Neuronal stem cell (in vitro differentiated cells): ENCODE measurements around the gene TRIM38.

Experiments used
- DNase-seq: peaks from one replicate; pipeline ENCODE4 v3.0.0-alpha.2; 2013; ENCODE audit warnings: low spot score
- H2AFZ ChIP-seq: one replicate; pipeline ENCODE4 v1.6.1; 2013; ENCODE audit warnings: mild to moderate bottlenecking, low read length, inconsistent platforms
- H2AK5ac ChIP-seq: 2 replicates; pipeline ENCODE4 v1.6.1; 2013; ENCODE audit warnings: low read depth, mild to moderate bottlenecking, inconsistent platforms, low read length, moderate library complexity, mixed read lengths
- H2BK120ac ChIP-seq: 2 replicates; pipeline ENCODE4 v1.6.1; 2013; ENCODE audit warnings: low read depth, mild to moderate bottlenecking, inconsistent platforms, low read length, moderate library complexity, mixed read lengths
- H2BK12ac ChIP-seq: one replicate; pipeline ENCODE4 v1.6.1; 2013; ENCODE audit warnings: low read length, inconsistent platforms
- H2BK15ac ChIP-seq: 2 replicates; pipeline ENCODE4 v1.6.1; 2013; ENCODE audit warnings: mild to moderate bottlenecking, low read length, inconsistent platforms, mixed read lengths
- H2BK5ac ChIP-seq: one replicate; pipeline ENCODE4 v1.6.1; 2013; ENCODE audit warnings: inconsistent platforms, mild to moderate bottlenecking, low read length, moderate library complexity
- H3K14ac ChIP-seq: one replicate; pipeline ENCODE4 v1.6.1; 2013; ENCODE audit warnings: low read length, inconsistent platforms
- H3K18ac ChIP-seq: 2 replicates; pipeline ENCODE4 v1.6.1; 2013; ENCODE audit warnings: low read length, inconsistent platforms
- H3K23ac ChIP-seq: 2 replicates; pipeline ENCODE4 v1.6.1; 2013; ENCODE audit warnings: low read depth, mild to moderate bottlenecking, mixed read lengths, low read length, inconsistent platforms; ENCODE audit not compliant: poor library complexity
- H3K27ac ChIP-seq: replicated peaks from 3 replicates; pipeline ENCODE4 v1.5.1; 2013; ENCODE audit warnings: low read length, inconsistent platforms
- H3K27me3 ChIP-seq, 3 experiments: 2 replicates each; pipeline ENCODE4 v1.6.1; 2013; ENCODE audit warnings: low read length in 3 of 3, mild to moderate bottlenecking in 2 of 3, inconsistent platforms in 1 of 3, low read depth in 1 of 3, mixed read lengths in 1 of 3, moderate library complexity in 1 of 3; ENCODE audit not compliant: control insufficient read depth in 3 of 3, insufficient read depth in 3 of 3
- H3K36me3 ChIP-seq, 2 donors: replicated peaks in 1 of 2; 2 replicates each; pipeline ENCODE4 v1.6.1; 2013; ENCODE audit warnings: low read length in 2 of 2; ENCODE audit not compliant: control insufficient read depth in 2 of 2, insufficient read depth in 2 of 2
- H3K4ac ChIP-seq: 2 replicates; pipeline ENCODE4 v1.6.1; 2013; ENCODE audit warnings: inconsistent platforms, mild to moderate bottlenecking, low read length, moderate library complexity
- H3K4me1 ChIP-seq, 2 donors: 1 replicate in 1 of 2; 2 replicates in 1 of 2; pipeline ENCODE4 v1.6.1; 2013; ENCODE audit warnings: low read length in 2 of 2, low read depth in 1 of 2; ENCODE audit not compliant: control insufficient read depth in 2 of 2, insufficient read depth in 1 of 2
- H3K4me2 ChIP-seq: one replicate; pipeline ENCODE4 v1.6.1; 2013; ENCODE audit warnings: mild to moderate bottlenecking, low read length, inconsistent platforms; ENCODE audit not compliant: insufficient read depth, poor library complexity, severe bottlenecking
- H3K4me3 ChIP-seq, 2 donors: 2 replicates each; pipeline ENCODE4 v1.5.1; 2013; ENCODE audit warnings: low read length in 2 of 2, mild to moderate bottlenecking in 2 of 2, inconsistent platforms in 1 of 2, moderate library complexity in 1 of 2
- H3K79me1 ChIP-seq: one replicate; pipeline ENCODE4 v1.6.1; 2013; ENCODE audit warnings: low read depth, mild to moderate bottlenecking, inconsistent platforms, low read length, moderate library complexity
- H3K9ac ChIP-seq: one replicate; pipeline ENCODE4 v1.6.1; 2013; ENCODE audit warnings: mild to moderate bottlenecking, low read depth, low read length, inconsistent platforms; ENCODE audit not compliant: poor library complexity
- H3K9me3 ChIP-seq, 2 donors: replicated peaks in 1 of 2; 2 replicates each; pipeline versions ENCODE3 to v1.6.1; 2013; ENCODE audit warnings: low read length in 2 of 2, mild to moderate bottlenecking in 2 of 2, inconsistent platforms in 1 of 2, low read depth in 1 of 2, mixed read lengths in 1 of 2, moderate library complexity in 1 of 2; ENCODE audit not compliant: control insufficient read depth in 2 of 2, insufficient read depth in 1 of 2
- H4K8ac ChIP-seq: one replicate; pipeline ENCODE4 v1.6.1; 2013; ENCODE audit warnings: low read depth, mild to moderate bottlenecking, inconsistent platforms, low read length, moderate library complexity
- H4K91ac ChIP-seq: one replicate; pipeline ENCODE4 v1.6.1; 2013; ENCODE audit warnings: low read length, low read depth, mild to moderate bottlenecking, inconsistent platforms; ENCODE audit not compliant: poor library complexity
- WGBS, 2 donors: extraction: QIAGEN DNeasy Blood & Tissue Kit; methylation state at CpG; one replicate each; pipeline ENCODE4 v1.1.7; 2013; ENCODE audit warnings: missing lambda C conversion rate in 2 of 2, mixed read lengths in 1 of 2; ENCODE audit not compliant: insufficient read length in 2 of 2, insufficient replicate concordance in 1 of 2; ENCODE audit errors: extremely low coverage in 2 of 2; 5-methylcytosine and 5-hydroxymethylcytosine counted together

TRIM38 gene

GRCh38 chr6:25984265-25984664 is 21.7 kb downstream of the TRIM38 start:
- H2AFZ ChIP-seq, result no peak overlapping the region
- H2BK12ac ChIP-seq, result no peak overlapping the region
- H3K4me3 ChIP-seq, result no peak overlapping the region
- no peak overlapping the region for H2AK5ac ChIP-seq
- H3K27me3 ChIP-seq, result no peaks in the 10 kb centered on the region
- no peak overlapping the region for H2BK5ac ChIP-seq
- WGBS, 2 donors, result no CpG with 5 or more reads among the region's 2 CpGs
- no peak overlapping the region for H3K23ac ChIP-seq
- H2BK15ac ChIP-seq, result no peak overlapping the region
- H3K9me3 ChIP-seq, result no peaks in the 10 kb centered on the region
- no peak overlapping the region for H3K18ac ChIP-seq
- H3K14ac ChIP-seq, result no peak overlapping the region
- H3K79me1 ChIP-seq, result no peaks in the 10 kb centered on the region
- peaks cover 0 to 10% of the 10 kb centered on the region in 2 donors for H3K4me1 ChIP-seq
- H3K27ac ChIP-seq, result no peak overlapping the region
- no peak overlapping the region for H3K9ac ChIP-seq
- DNase-seq, result no peak
- no peak overlapping the region for H4K91ac ChIP-seq
- no peak overlapping the region for H3K4ac ChIP-seq
- H3K36me3 ChIP-seq, result no peaks in the 10 kb centered on the region
- no peak overlapping the region for H2BK120ac ChIP-seq
- H4K8ac ChIP-seq, result no peak overlapping the region
- no peak overlapping the region for H3K4me2 ChIP-seq

DNA sequence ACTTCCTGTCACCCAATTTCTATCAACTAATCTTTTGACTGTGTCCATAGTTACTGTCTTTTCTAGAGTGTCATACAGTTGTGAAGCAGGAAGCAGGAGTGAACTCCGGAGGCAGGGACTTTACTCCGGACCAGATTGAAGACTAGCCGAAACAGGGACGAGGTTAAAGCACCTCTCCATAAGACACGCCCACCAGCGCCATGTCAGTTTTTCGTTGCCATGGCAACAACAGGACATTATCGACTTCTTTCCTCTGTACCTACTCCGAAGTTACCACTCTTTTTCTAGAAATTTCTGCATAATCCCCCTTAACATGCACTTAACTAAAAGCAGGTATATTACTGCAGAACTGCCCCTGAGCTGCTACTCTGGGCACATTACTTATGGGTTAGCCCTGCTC is 25.2 kb downstream of the TRIM38 start:
- no peaks in the 10 kb centered on the region for H3K36me3 ChIP-seq
- H2BK5ac ChIP-seq, result no peak overlapping the region
- H3K23ac ChIP-seq, result no peak overlapping the region
- H3K4ac ChIP-seq, result no peak overlapping the region
- no peak overlapping the region for H2AK5ac ChIP-seq
- H2AFZ ChIP-seq, result no peak overlapping the region
- peak overlapping the region; percentile 29 for H3K18ac ChIP-seq
- no peak overlapping the region for H3K27ac ChIP-seq
- no peaks in the 10 kb centered on the region for H3K79me1 ChIP-seq
- H2BK15ac ChIP-seq, result peak overlapping the region; percentile 56
- H3K4me2 ChIP-seq, result no peak overlapping the region
- H3K9ac ChIP-seq, result no peak overlapping the region
- H3K27me3 ChIP-seq, result no peaks in the 10 kb centered on the region
- no peaks in the 10 kb centered on the region for H3K9me3 ChIP-seq
- H4K91ac ChIP-seq, result no peak overlapping the region
- no peak overlapping the region for H2BK120ac ChIP-seq
- H3K4me1 ChIP-seq, result peaks cover 0 to 8% of the 10 kb centered on the region in 2 donors
- no peak overlapping the region for H3K4me3 ChIP-seq
- H3K14ac ChIP-seq, result no peak overlapping the region
- no peak for DNase-seq
- H2BK12ac ChIP-seq, result no peak overlapping the region
- no CpG with 5 or more reads among the region's 9 CpGs for WGBS, 2 donors
- no peak overlapping the region for H4K8ac ChIP-seq

DNA sequence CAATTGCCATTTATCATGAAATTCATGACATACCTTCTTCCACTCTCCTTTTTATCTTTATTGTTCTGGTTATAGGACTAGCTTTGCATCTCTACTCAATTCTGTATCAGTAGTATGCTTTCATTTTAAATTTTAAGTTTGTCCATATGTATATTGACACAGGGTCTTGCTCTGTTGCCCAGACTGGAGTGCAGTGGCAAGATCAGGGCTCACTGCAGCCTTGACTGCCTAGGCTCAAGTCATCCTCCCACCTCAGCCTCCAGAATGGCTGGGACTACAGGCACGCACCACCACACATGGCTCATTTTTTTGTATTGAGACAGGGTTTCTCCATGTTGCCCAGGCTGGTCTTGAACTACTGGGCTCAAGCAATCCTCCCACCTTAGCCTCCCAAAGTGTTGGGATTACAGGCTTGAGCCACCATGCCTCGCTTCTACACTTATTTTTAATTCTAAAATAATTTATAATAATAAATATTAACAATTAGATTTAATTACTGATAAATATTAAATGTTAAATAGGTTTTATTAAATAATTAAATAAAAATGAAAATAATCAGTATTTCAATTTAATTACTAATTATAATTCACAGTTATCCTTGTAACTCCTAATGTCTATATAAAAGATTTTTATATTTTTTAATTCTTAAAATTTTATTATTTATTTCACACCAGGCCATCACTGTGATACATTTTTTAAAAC is 27.7 kb downstream of the TRIM38 start:
- Histone ChIP-seq H2AFZ (no peak overlapping the region), H3K23ac (no peak overlapping the region), H3K18ac (no peak overlapping the region), H3K4me1 (peaks cover 0 to 8% of the 10 kb centered on the region in 2 donors), H3K27ac (no peak overlapping the region), H3K27me3 (no peaks in the 10 kb centered on the region), H2AK5ac (no peak overlapping the region), H4K8ac (no peak overlapping the region), H3K14ac (no peak overlapping the region), H3K9ac (no peak overlapping the region), H4K91ac (no peak overlapping the region), H3K9me3 (no peaks in the 10 kb centered on the region), H2BK120ac (no peak overlapping the region), H2BK15ac (no peak overlapping the region), H3K4me3 (no peak overlapping the region), H3K36me3 (no peaks in the 10 kb centered on the region), H3K4ac (no peak overlapping the region), H3K79me1 (no peaks in the 10 kb centered on the region), H3K4me2 (no peak overlapping the region), H2BK12ac (no peak overlapping the region), H2BK5ac (no peak overlapping the region)
- DNase-seq, result no peak
- no CpG with 5 or more reads among the region's 2 CpGs for WGBS, 2 donors

DNA sequence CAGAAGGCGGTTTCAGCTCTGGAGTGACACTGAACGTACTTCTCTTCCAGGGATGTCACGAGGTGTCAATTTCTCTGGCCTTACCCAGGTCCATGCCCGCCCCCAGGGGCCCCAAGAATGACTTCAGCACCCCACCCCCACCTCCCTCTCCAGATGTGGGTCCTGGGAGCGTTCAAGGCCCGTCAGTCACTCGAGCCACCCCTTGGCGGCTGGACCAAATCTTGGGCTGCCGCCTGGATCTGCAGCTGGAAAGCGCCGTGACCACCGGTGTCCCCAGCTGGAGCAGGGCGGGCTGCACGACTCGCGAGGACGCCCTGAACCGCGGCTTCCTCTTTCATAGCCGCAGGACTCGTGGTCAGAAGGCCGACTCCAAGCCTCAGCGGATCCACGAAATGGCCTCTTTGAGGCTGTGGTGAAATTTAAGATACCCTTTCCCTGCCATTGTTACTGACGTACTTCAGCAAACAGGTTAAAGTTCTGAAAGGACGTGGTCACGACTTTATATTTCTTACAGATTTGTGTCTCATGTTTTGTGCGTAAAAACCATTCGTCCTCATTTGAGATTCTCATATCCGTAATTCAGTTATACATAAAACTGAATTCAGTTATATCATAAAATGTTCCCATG is 29.3 kb downstream of the TRIM38 start:
- Histone ChIP-seq H3K9ac (peak overlapping the region; percentile 82), H2BK12ac (no peak overlapping the region), H3K4me1 (peaks cover 0 to 4% of the 10 kb centered on the region in 2 donors), H3K4me2 (peak overlapping the region; percentile 72), H2AK5ac (no peak overlapping the region), H3K9me3 (no peaks in the 10 kb centered on the region), H3K36me3 (no peaks in the 10 kb centered on the region), H4K8ac (no peak overlapping the region), H3K27me3 (no peaks in the 10 kb centered on the region), H2AFZ (peak overlapping the region; percentile 86), H4K91ac (no peak overlapping the region), H3K23ac (peak overlapping the region; percentile 89), H3K79me1 (no peaks in the 10 kb centered on the region), H3K18ac (peak overlapping the region; percentile 95), H3K14ac (peak overlapping the region; percentile 31), H2BK5ac (no peak overlapping the region), H2BK15ac (no peak overlapping the region), H3K4ac (no peak overlapping the region), H2BK120ac (peak overlapping the region; percentile 82), H3K4me3 (peak overlapping the region; percentile 48 to 56), H3K27ac (peak overlapping the region; percentile 9)
- WGBS, 2 donors, result no CpG with 5 or more reads among the region's 30 CpGs
- peak; percentile 48 for DNase-seq
